ENCODE data around the gene C19orf67. TPM values are rescaled to one million over a fixed set of nuclear protein-coding genes. Genes with fewer than 3 reads are reported as not detected.

C19orf67 gene
- total and polyA plus RNA-seq, 2 experiments from 2014 or later, result not detected

- no peak overlapping the region for H3K27ac Mint-ChIP-seq
- DNase-seq (ENCODE audit: low spot score) (peak; percentile 65), ATAC-seq (peak; percentile 25)
- peaks cover 16% of the 10 kb centered on the region for H3K27me3 ChIP-seq (ENCODE audit: insufficient read depth)
- peaks cover 15% of the 10 kb centered on the region for H3K9me3 Mint-ChIP-seq
- H3K4me1 ChIP-seq (ENCODE audit: insufficient read depth), result peaks cover 8% of the 10 kb centered on the region
- peak overlapping the region; percentile 99 for H3K4me2 ChIP-seq
- H2AFZ ChIP-seq, result peak overlapping the region; percentile 90; the same call in 1 of the 2 replicates
- H3K36me3 ChIP-seq (ENCODE audit: insufficient read depth), result peaks cover 9% of the 10 kb centered on the region; the same call in 1 of the 2 replicates
- no peaks in the 10 kb centered on the region for H3K79me2 ChIP-seq (replicated peaks; ENCODE audit: insufficient read depth)
- H3K36me3 Mint-ChIP-seq (ENCODE audit: low read depth), result peaks cover 32% of the 10 kb centered on the region
- peaks cover 12% of the 10 kb centered on the region for H3K4me1 Mint-ChIP-seq
- peaks cover 27% of the 10 kb centered on the region for H3F3A ChIP-seq (replicated peaks; ENCODE audit: low read depth)
- peak overlapping the region; percentile 91 for H3K4me3 Mint-ChIP-seq
- peak overlapping the region; percentile 93 for H3K4me3 ChIP-seq
- H4K20me1 ChIP-seq (replicated peaks; ENCODE audit: insufficient read depth), result peaks cover 6% of the 10 kb centered on the region; the same call in 1 of the 2 replicates
- no peaks in the 10 kb centered on the region for H3K9me2 ChIP-seq (ENCODE audit: insufficient read depth)
- no peak overlapping the region for H3K27ac ChIP-seq (ENCODE audit: low read depth)
- peaks cover 23% of the 10 kb centered on the region for H3K27me3 Mint-ChIP-seq (ENCODE audit: insufficient read depth, low read depth, poor library complexity)
- TF ChIP-seq, protein P1, sequence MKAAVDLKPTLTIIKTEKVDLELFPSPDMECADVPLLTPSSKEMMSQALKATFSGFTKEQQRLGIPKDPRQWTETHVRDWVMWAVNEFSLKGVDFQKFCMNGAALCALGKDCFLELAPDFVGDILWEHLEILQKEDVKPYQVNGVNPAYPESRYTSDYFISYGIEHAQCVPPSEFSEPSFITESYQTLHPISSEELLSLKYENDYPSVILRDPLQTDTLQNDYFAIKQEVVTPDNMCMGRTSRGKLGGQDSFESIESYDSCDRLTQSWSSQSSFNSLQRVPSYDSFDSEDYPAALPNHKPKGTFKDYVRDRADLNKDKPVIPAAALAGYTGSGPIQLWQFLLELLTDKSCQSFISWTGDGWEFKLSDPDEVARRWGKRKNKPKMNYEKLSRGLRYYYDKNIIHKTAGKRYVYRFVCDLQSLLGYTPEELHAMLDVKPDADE (IDR thresholded peaks at IDR 0.05), result peak; percentile 25; the same call in 1 of the 2 replicates
- peak; percentile 31; the same call in 1 of the 2 replicates for TF ChIP-seq POLR2AphosphoS5 (IDR thresholded peaks at IDR 0.05; ENCODE audit: low read depth)
- TF ChIP-seq CTCF (conservative IDR thresholded peaks at IDR 0.05; ENCODE audit: low read depth in 2 of 2), result peak; percentile 32 to 42
- no peak for TF ChIP-seq EZH2 (IDR thresholded peaks at IDR 0.05; ENCODE audit: low read depth, unreplicated experiment)
- no peak for TF ChIP-seq ZNF331 (CRISPR knock-in tag; IDR thresholded peaks at IDR 0.05; ENCODE audit: low read depth)
Measured at GRCh38 chr19:14091813-14092462, 6.4 kb upstream of the C19orf67 start.

DNA sequence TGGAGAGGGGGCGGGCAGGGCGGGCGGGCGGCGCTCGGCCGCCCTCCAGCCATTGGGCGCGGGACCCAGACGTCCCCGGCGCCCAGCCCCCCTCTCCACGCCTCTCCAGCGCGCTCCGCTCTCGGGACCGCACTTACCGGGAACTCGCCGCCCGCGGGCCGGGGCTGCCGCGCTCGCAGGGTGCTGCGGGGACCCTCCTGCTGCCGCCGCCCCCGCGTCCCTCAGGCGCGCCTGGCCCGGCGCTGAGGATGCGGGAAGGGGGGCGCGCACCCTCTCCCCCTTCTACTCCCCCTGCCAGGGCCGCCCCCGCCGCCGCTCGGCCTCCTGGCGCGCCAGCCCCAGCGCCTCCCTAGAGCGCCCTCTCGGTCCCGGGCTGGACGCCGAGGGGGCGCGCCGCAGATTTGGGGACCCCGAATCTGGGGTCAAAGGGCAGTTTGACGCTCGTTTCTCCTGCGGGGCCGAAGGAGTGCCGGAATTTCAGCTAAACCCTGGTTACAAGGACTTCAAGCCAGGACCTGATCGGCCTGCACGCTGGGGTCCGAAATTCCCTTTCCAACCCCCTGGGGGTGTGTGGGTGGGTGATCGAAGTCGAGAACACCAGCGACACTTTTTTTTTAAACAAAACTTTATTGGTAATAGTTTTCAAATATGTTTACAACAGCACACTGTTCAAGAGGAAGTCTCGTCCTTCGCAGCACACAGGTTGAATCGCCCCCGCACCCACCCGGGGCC is 5.7 kb upstream of the C19orf67 start:
- no peak overlapping the region for H3K27ac Mint-ChIP-seq
- peak overlapping the region; percentile 99 for H3K4me2 ChIP-seq
- peaks cover 22% of the 10 kb centered on the region for H3K27me3 ChIP-seq (ENCODE audit: insufficient read depth)
- H2AFZ ChIP-seq, result peak overlapping the region; percentile 90
- H3F3A ChIP-seq (replicated peaks; ENCODE audit: low read depth), result peaks cover 26% of the 10 kb centered on the region
- H3K4me1 ChIP-seq (ENCODE audit: insufficient read depth), result peaks cover 8% of the 10 kb centered on the region
- H3K4me3 Mint-ChIP-seq, result peak overlapping the region; percentile 91
- peaks cover 28% of the 10 kb centered on the region for H3K36me3 Mint-ChIP-seq (ENCODE audit: low read depth)
- ATAC-seq, result peak; percentile 75
- peaks cover 23% of the 10 kb centered on the region for H3K27me3 Mint-ChIP-seq (ENCODE audit: insufficient read depth, low read depth, poor library complexity)
- peak; percentile 63 for DNase-seq (ENCODE audit: low spot score)
- TF ChIP-seq, protein P1 (IDR thresholded peaks at IDR 0.05), result no peak
- TF ChIP-seq CTCF (conservative IDR thresholded peaks at IDR 0.05; ENCODE audit: low read depth in 2 of 2), result peak in 1 of 2 experiments; percentile 19; a peak in 1 of 4 replicates
- 0 out of 2 replicates have a peak overlapping the region, but pooled peaks have one; percentile 55 for H3K27ac ChIP-seq (ENCODE audit: low read depth)
- H3K4me3 ChIP-seq, result peak overlapping the region; percentile 93
- H3K36me3 ChIP-seq (ENCODE audit: insufficient read depth), result peaks cover 9% of the 10 kb centered on the region; the same call in 1 of the 2 replicates
- H3K9me3 Mint-ChIP-seq, result peaks cover 15% of the 10 kb centered on the region
- H3K4me1 Mint-ChIP-seq, result peaks cover 12% of the 10 kb centered on the region
- peaks cover 6% of the 10 kb centered on the region; the same call in 1 of the 2 replicates for H4K20me1 ChIP-seq (replicated peaks; ENCODE audit: insufficient read depth)
- no peaks in the 10 kb centered on the region for H3K79me2 ChIP-seq (replicated peaks; ENCODE audit: insufficient read depth)
- no peaks in the 10 kb centered on the region for H3K9me2 ChIP-seq (ENCODE audit: insufficient read depth)
